ENCODE results near the gene TRERF1. TPM values are rescaled to one million over a fixed set of nuclear protein-coding genes. Genes with fewer than 3 reads are reported as not detected.

Gene TRERF1
- total and polyA plus RNA-seq, 2 experiments from 2014 or later: 11.2 to 20.6 TPM

DNA sequence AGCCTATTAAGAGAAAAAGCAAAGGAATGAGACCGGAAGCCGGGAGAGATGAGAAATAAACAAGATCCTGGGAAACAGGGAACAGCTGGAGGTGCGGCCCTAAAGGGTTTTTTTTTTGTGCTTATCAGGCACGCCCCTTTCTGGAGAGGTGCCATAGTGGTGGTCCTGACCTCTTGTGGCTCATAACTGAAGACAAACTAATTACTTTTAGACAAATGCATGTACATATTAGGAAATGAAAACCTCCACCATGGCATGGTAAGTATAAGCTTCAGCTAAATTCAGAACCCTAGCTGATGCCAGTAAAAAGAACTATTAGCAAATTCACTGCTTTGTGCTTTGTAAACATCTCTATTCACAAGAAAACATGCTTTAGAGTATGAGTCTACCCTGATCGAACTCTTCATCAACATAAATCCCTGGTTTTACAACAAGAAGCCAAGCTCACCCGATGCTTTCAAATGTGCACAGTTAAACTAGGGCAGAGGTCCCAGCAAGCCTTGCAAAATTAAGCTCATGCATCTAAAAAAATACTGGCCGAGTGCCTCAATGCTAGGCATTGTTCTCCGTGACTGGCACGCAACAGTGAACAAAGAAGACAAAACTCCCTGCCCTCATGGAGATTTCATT lies 137.7 kb downstream of the TRERF1 start:
- H3K4me3 Mint-ChIP-seq: no peak overlapping the region
- no peak for DNase-seq (ENCODE audit: low spot score)
- H3K4me2 ChIP-seq: no peak overlapping the region
- no peak overlapping the region for H3K4me3 ChIP-seq
- no peak for ATAC-seq
- H3K27ac Mint-ChIP-seq: no peak overlapping the region; the same call in 1 of the 2 replicates
- peaks cover 38% of the 10 kb centered on the region for H3K4me1 ChIP-seq (ENCODE audit: insufficient read depth)
- TF ChIP-seq ZNF331 (CRISPR knock-in tag; IDR thresholded peaks at IDR 0.05; ENCODE audit: low read depth): no peak
- no peak for TF ChIP-seq JUNB (IDR thresholded peaks at IDR 0.05; ENCODE audit: unreplicated experiment)
- no peak for TF ChIP-seq EZH2 (IDR thresholded peaks at IDR 0.05; ENCODE audit: low read depth, unreplicated experiment)
- TF ChIP-seq POLR2AphosphoS5 (IDR thresholded peaks at IDR 0.05; ENCODE audit: low read depth): no peak
- TF ChIP-seq ZNF114 (CRISPR knock-in tag; IDR thresholded peaks at IDR 0.05): no peak
- TF ChIP-seq, protein P1, sequence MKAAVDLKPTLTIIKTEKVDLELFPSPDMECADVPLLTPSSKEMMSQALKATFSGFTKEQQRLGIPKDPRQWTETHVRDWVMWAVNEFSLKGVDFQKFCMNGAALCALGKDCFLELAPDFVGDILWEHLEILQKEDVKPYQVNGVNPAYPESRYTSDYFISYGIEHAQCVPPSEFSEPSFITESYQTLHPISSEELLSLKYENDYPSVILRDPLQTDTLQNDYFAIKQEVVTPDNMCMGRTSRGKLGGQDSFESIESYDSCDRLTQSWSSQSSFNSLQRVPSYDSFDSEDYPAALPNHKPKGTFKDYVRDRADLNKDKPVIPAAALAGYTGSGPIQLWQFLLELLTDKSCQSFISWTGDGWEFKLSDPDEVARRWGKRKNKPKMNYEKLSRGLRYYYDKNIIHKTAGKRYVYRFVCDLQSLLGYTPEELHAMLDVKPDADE (IDR thresholded peaks at IDR 0.05): no peak
- TF ChIP-seq, protein P2, sequence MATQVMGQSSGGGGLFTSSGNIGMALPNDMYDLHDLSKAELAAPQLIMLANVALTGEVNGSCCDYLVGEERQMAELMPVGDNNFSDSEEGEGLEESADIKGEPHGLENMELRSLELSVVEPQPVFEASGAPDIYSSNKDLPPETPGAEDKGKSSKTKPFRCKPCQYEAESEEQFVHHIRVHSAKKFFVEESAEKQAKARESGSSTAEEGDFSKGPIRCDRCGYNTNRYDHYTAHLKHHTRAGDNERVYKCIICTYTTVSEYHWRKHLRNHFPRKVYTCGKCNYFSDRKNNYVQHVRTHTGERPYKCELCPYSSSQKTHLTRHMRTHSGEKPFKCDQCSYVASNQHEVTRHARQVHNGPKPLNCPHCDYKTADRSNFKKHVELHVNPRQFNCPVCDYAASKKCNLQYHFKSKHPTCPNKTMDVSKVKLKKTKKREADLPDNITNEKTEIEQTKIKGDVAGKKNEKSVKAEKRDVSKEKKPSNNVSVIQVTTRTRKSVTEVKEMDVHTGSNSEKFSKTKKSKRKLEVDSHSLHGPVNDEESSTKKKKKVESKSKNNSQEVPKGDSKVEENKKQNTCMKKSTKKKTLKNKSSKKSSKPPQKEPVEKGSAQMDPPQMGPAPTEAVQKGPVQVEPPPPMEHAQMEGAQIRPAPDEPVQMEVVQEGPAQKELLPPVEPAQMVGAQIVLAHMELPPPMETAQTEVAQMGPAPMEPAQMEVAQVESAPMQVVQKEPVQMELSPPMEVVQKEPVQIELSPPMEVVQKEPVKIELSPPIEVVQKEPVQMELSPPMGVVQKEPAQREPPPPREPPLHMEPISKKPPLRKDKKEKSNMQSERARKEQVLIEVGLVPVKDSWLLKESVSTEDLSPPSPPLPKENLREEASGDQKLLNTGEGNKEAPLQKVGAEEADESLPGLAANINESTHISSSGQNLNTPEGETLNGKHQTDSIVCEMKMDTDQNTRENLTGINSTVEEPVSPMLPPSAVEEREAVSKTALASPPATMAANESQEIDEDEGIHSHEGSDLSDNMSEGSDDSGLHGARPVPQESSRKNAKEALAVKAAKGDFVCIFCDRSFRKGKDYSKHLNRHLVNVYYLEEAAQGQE (IDR thresholded peaks at IDR 0.05; ENCODE audit: unreplicated experiment): no peak
- TF ChIP-seq STAT1 (IDR thresholded peaks at IDR 0.05; ENCODE audit: unreplicated experiment): no peak
- TF ChIP-seq CTCF (conservative IDR thresholded peaks at IDR 0.05; ENCODE audit: low read depth in 2 of 2): no peak
- no peak for TF ChIP-seq EZH2phosphoT487 (IDR thresholded peaks at IDR 0.05; ENCODE audit: unreplicated experiment)
- TF ChIP-seq NANOG (IDR thresholded peaks at IDR 0.05; ENCODE audit: borderline replicate concordance): no peak
- TF ChIP-seq, protein P3, sequence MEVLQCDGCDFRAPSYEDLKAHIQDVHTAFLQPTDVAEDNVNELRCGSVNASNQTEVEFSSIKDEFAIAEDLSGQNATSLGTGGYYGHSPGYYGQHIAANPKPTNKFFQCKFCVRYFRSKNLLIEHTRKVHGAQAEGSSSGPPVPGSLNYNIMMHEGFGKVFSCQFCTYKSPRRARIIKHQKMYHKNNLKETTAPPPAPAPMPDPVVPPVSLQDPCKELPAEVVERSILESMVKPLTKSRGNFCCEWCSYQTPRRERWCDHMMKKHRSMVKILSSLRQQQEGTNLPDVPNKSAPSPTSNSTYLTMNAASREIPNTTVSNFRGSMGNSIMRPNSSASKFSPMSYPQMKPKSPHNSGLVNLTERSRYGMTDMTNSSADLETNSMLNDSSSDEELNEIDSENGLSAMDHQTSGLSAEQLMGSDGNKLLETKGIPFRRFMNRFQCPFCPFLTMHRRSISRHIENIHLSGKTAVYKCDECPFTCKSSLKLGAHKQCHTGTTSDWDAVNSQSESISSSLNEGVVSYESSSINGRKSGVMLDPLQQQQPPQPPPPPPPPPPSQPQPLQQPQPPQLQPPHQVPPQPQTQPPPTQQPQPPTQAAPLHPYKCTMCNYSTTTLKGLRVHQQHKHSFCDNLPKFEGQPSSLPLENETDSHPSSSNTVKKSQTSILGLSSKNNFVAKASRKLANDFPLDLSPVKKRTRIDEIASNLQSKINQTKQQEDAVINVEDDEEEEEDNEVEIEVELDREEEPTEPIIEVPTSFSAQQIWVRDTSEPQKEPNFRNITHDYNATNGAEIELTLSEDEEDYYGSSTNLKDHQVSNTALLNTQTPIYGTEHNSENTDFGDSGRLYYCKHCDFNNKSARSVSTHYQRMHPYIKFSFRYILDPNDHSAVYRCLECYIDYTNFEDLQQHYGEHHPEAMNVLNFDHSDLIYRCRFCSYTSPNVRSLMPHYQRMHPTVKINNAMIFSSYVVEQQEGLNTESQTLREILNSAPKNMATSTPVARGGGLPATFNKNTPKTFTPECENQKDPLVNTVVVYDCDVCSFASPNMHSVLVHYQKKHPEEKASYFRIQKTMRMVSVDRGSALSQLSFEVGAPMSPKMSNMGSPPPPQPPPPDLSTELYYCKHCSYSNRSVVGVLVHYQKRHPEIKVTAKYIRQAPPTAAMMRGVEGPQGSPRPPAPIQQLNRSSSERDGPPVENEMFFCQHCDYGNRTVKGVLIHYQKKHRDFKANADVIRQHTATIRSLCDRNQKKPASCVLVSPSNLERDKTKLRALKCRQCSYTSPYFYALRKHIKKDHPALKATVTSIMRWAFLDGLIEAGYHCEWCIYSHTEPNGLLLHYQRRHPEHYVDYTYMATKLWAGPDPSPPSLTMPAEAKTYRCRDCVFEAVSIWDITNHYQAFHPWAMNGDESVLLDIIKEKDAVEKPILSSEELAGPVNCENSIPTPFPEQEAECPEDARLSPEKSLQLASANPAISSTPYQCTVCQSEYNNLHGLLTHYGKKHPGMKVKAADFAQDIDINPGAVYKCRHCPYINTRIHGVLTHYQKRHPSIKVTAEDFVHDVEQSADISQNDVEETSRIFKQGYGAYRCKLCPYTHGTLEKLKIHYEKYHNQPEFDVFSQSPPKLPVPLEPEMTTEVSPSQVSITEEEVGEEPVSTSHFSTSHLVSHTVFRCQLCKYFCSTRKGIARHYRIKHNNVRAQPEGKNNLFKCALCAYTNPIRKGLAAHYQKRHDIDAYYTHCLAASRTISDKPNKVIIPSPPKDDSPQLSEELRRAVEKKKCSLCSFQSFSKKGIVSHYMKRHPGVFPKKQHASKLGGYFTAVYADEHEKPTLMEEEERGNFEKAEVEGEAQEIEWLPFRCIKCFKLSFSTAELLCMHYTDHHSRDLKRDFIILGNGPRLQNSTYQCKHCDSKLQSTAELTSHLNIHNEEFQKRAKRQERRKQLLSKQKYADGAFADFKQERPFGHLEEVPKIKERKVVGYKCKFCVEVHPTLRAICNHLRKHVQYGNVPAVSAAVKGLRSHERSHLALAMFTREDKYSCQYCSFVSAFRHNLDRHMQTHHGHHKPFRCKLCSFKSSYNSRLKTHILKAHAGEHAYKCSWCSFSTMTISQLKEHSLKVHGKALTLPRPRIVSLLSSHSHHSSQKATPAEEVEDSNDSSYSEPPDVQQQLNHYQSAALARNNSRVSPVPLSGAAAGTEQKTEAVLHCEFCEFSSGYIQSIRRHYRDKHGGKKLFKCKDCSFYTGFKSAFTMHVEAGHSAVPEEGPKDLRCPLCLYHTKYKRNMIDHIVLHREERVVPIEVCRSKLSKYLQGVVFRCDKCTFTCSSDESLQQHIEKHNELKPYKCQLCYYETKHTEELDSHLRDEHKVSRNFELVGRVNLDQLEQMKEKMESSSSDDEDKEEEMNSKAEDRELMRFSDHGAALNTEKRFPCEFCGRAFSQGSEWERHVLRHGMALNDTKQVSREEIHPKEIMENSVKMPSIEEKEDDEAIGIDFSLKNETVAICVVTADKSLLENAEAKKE (CRISPR knock-in tag; IDR thresholded peaks at IDR 0.05): no peak
- TF ChIP-seq CREB1 (CRISPR knock-in tag; IDR thresholded peaks at IDR 0.05; ENCODE audit: low read depth): no peak
- H3K79me2 ChIP-seq (replicated peaks; ENCODE audit: insufficient read depth): peaks cover 52% of the 10 kb centered on the region
- no peaks in the 10 kb centered on the region for H3F3A ChIP-seq (replicated peaks; ENCODE audit: low read depth)
- H4K20me1 ChIP-seq (replicated peaks; ENCODE audit: insufficient read depth): peaks cover 15% of the 10 kb centered on the region
- peaks cover 9% of the 10 kb centered on the region for H3K27me3 Mint-ChIP-seq (ENCODE audit: insufficient read depth, low read depth, poor library complexity)
- H3K9me3 Mint-ChIP-seq: no peaks in the 10 kb centered on the region
- peaks cover 33% of the 10 kb centered on the region for H3K4me1 Mint-ChIP-seq
- no peak overlapping the region for H2AFZ ChIP-seq
- H3K36me3 Mint-ChIP-seq (ENCODE audit: low read depth): peaks cover 7% of the 10 kb centered on the region; the same call in 2 of the 3 replicates
- no peaks in the 10 kb centered on the region for H3K27me3 ChIP-seq (ENCODE audit: insufficient read depth)
- no peak overlapping the region for H3K27ac ChIP-seq (ENCODE audit: low read depth)
- no peaks in the 10 kb centered on the region for H3K9me2 ChIP-seq (ENCODE audit: insufficient read depth)
- no peaks in the 10 kb centered on the region for H3K36me3 ChIP-seq (ENCODE audit: insufficient read depth)

All from GM23338 (cell line).